CMK (cell line): Measurements from ENCODE around the gene TSKS.

Experiments used
- DNase-seq: peaks from one replicate; pipeline ENCODE4 v3.0.0-alpha.2; 2010; ENCODE audit warnings: low read depth

Gene TSKS

GRCh38 chr19:49792829-49793560, 29.9 kb upstream of the TSKS start:
- DNase-seq = no peak

- no peak for DNase-seq
Measured at GRCh38 chr19:49791776-49792445, 28.8 kb upstream of the TSKS start.

- no peak for DNase-seq
Measured at GRCh38 chr19:49790866-49791265, 27.8 kb upstream of the TSKS start.

- no peak for DNase-seq
Measured at GRCh38 chr19:49788857-49789256, 25.8 kb upstream of the TSKS start.

GRCh38 chr19:49787746-49788145, 24.6 kb upstream of the TSKS start:
- DNase-seq = no peak

GRCh38 chr19:49786376-49786820, 23.3 kb upstream of the TSKS start:
- DNase-seq = no peak

GRCh38 chr19:49782515-49782914, 19.4 kb upstream of the TSKS start:
- no peak for DNase-seq

- no peak for DNase-seq
Measured at GRCh38 chr19:49781394-49781793, 18.3 kb upstream of the TSKS start.

- DNase-seq = no peak
Measured at GRCh38 chr19:49780861-49781260, 17.8 kb upstream of the TSKS start.

GRCh38 chr19:49779731-49780555, 16.8 kb upstream of the TSKS start:
- no peak for DNase-seq

- no peak for DNase-seq
Measured at GRCh38 chr19:49776371-49776764, 13.3 kb upstream of the TSKS start.

- DNase-seq = no peak
Measured at GRCh38 chr19:49775742-49776370, 12.8 kb upstream of the TSKS start.

GRCh38 chr19:49774969-49775368, 11.9 kb upstream of the TSKS start:
- no peak for DNase-seq

- DNase-seq = no peak
Measured at GRCh38 chr19:49773663-49774350, 10.7 kb upstream of the TSKS start.

- DNase-seq = no peak
Measured at GRCh38 chr19:49772850-49773432, 9.8 kb upstream of the TSKS start.

GRCh38 chr19:49771674-49772139, 8.6 kb upstream of the TSKS start:
- no peak for DNase-seq

- DNase-seq = no peak
Measured at GRCh38 chr19:49770529-49770928, 7.4 kb upstream of the TSKS start.

- DNase-seq = no peak
Measured at GRCh38 chr19:49767967-49768581, 5.0 kb upstream of the TSKS start.

- no peak for DNase-seq
Measured at GRCh38 chr19:49767381-49767780, 4.3 kb upstream of the TSKS start.

- DNase-seq = no peak
Measured at GRCh38 chr19:49766930-49767299, 3.8 kb upstream of the TSKS start, which contains the start of gene AP2A1. Gene AP2A1 (plus strand): TSS chr19:49767001. CDS start chr19:49767134, 133 bp downstream.
